ENCODE data around the gene TRPC1. TPM values are rescaled to one million over a fixed set of nuclear protein-coding genes. Genes with fewer than 3 reads are reported as not detected.

The TRPC1 gene
- total and polyA plus RNA-seq, 2 experiments from 2014 or later, result 7.0 to 36.6 TPM

DNA sequence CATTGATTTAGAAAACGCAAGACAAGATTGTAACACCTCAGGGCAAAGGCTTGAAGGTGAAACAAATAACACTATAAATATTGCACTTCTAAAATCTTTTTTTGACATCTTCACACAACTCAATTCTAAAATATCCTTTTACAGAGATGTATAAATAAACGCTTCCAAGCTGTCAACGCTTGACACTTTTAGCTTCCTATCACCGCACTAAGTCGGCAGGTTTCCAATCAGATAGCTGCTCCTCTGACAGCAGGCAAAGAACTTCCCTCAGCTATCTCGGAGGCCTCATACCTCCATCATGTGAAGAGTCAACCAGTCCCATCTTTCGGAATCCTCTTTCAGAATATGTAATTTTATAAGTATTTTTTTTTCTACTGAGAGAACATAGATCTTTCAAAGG lies 94.1 kb downstream of the TRPC1 start (continued):
- TF ChIP-seq ZNF331 (CRISPR knock-in tag; IDR thresholded peaks at IDR 0.05; ENCODE audit: low read depth) (no peak), STAT1 (IDR thresholded peaks at IDR 0.05; ENCODE audit: unreplicated experiment) (no peak)

DNA sequence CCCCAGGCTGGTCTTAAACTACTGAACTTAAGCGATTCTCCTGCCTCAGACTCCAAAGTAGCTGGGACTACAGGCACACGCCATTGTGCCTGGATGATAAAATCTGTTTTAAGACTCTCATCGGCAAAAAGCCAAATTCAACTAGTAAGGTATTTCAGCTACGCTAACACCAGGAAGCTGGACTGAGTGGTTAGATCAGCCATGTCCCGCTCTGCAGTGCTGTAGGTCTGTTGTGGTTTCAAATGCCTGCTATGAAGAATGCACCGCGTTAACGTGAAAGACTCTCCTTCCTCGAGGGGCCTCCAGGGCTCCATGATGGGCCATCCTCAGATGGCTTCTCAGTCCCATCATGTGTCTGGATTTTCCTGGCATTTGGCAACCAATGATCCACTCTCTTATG lies 94.8 kb downstream of the TRPC1 start:
- H3K27me3 ChIP-seq (ENCODE audit: insufficient read depth), result no peaks in the 10 kb centered on the region
- H3K79me2 ChIP-seq (replicated peaks; ENCODE audit: insufficient read depth), result no peaks in the 10 kb centered on the region
- no peaks in the 10 kb centered on the region for H3K4me1 ChIP-seq (ENCODE audit: insufficient read depth)
- H3K9me2 ChIP-seq (ENCODE audit: insufficient read depth), result no peaks in the 10 kb centered on the region
- TF ChIP-seq, protein P1, sequence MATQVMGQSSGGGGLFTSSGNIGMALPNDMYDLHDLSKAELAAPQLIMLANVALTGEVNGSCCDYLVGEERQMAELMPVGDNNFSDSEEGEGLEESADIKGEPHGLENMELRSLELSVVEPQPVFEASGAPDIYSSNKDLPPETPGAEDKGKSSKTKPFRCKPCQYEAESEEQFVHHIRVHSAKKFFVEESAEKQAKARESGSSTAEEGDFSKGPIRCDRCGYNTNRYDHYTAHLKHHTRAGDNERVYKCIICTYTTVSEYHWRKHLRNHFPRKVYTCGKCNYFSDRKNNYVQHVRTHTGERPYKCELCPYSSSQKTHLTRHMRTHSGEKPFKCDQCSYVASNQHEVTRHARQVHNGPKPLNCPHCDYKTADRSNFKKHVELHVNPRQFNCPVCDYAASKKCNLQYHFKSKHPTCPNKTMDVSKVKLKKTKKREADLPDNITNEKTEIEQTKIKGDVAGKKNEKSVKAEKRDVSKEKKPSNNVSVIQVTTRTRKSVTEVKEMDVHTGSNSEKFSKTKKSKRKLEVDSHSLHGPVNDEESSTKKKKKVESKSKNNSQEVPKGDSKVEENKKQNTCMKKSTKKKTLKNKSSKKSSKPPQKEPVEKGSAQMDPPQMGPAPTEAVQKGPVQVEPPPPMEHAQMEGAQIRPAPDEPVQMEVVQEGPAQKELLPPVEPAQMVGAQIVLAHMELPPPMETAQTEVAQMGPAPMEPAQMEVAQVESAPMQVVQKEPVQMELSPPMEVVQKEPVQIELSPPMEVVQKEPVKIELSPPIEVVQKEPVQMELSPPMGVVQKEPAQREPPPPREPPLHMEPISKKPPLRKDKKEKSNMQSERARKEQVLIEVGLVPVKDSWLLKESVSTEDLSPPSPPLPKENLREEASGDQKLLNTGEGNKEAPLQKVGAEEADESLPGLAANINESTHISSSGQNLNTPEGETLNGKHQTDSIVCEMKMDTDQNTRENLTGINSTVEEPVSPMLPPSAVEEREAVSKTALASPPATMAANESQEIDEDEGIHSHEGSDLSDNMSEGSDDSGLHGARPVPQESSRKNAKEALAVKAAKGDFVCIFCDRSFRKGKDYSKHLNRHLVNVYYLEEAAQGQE (IDR thresholded peaks at IDR 0.05; ENCODE audit: unreplicated experiment), result no peak
- TF ChIP-seq, protein P2, sequence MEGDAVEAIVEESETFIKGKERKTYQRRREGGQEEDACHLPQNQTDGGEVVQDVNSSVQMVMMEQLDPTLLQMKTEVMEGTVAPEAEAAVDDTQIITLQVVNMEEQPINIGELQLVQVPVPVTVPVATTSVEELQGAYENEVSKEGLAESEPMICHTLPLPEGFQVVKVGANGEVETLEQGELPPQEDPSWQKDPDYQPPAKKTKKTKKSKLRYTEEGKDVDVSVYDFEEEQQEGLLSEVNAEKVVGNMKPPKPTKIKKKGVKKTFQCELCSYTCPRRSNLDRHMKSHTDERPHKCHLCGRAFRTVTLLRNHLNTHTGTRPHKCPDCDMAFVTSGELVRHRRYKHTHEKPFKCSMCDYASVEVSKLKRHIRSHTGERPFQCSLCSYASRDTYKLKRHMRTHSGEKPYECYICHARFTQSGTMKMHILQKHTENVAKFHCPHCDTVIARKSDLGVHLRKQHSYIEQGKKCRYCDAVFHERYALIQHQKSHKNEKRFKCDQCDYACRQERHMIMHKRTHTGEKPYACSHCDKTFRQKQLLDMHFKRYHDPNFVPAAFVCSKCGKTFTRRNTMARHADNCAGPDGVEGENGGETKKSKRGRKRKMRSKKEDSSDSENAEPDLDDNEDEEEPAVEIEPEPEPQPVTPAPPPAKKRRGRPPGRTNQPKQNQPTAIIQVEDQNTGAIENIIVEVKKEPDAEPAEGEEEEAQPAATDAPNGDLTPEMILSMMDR (conservative IDR thresholded peaks at IDR 0.05; ENCODE audit: low read depth in 2 of 2), result no peak
- TF ChIP-seq STAT1 (IDR thresholded peaks at IDR 0.05; ENCODE audit: unreplicated experiment) (no peak), ZNF331 (CRISPR knock-in tag; IDR thresholded peaks at IDR 0.05; ENCODE audit: low read depth) (no peak), POLR2AphosphoS5 (IDR thresholded peaks at IDR 0.05; ENCODE audit: low read depth) (no peak), ZNF114 (CRISPR knock-in tag; IDR thresholded peaks at IDR 0.05) (no peak), CREB1 (CRISPR knock-in tag; IDR thresholded peaks at IDR 0.05; ENCODE audit: low read depth) (no peak), JUNB (IDR thresholded peaks at IDR 0.05; ENCODE audit: unreplicated experiment) (no peak), NANOG (IDR thresholded peaks at IDR 0.05; ENCODE audit: borderline replicate concordance) (no peak), EZH2phosphoT487 (IDR thresholded peaks at IDR 0.05; ENCODE audit: unreplicated experiment) (no peak), EZH2 (IDR thresholded peaks at IDR 0.05; ENCODE audit: low read depth, unreplicated experiment) (no peak)
- TF ChIP-seq, protein P3, sequence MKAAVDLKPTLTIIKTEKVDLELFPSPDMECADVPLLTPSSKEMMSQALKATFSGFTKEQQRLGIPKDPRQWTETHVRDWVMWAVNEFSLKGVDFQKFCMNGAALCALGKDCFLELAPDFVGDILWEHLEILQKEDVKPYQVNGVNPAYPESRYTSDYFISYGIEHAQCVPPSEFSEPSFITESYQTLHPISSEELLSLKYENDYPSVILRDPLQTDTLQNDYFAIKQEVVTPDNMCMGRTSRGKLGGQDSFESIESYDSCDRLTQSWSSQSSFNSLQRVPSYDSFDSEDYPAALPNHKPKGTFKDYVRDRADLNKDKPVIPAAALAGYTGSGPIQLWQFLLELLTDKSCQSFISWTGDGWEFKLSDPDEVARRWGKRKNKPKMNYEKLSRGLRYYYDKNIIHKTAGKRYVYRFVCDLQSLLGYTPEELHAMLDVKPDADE (IDR thresholded peaks at IDR 0.05), result no peak
- TF ChIP-seq, protein P4, sequence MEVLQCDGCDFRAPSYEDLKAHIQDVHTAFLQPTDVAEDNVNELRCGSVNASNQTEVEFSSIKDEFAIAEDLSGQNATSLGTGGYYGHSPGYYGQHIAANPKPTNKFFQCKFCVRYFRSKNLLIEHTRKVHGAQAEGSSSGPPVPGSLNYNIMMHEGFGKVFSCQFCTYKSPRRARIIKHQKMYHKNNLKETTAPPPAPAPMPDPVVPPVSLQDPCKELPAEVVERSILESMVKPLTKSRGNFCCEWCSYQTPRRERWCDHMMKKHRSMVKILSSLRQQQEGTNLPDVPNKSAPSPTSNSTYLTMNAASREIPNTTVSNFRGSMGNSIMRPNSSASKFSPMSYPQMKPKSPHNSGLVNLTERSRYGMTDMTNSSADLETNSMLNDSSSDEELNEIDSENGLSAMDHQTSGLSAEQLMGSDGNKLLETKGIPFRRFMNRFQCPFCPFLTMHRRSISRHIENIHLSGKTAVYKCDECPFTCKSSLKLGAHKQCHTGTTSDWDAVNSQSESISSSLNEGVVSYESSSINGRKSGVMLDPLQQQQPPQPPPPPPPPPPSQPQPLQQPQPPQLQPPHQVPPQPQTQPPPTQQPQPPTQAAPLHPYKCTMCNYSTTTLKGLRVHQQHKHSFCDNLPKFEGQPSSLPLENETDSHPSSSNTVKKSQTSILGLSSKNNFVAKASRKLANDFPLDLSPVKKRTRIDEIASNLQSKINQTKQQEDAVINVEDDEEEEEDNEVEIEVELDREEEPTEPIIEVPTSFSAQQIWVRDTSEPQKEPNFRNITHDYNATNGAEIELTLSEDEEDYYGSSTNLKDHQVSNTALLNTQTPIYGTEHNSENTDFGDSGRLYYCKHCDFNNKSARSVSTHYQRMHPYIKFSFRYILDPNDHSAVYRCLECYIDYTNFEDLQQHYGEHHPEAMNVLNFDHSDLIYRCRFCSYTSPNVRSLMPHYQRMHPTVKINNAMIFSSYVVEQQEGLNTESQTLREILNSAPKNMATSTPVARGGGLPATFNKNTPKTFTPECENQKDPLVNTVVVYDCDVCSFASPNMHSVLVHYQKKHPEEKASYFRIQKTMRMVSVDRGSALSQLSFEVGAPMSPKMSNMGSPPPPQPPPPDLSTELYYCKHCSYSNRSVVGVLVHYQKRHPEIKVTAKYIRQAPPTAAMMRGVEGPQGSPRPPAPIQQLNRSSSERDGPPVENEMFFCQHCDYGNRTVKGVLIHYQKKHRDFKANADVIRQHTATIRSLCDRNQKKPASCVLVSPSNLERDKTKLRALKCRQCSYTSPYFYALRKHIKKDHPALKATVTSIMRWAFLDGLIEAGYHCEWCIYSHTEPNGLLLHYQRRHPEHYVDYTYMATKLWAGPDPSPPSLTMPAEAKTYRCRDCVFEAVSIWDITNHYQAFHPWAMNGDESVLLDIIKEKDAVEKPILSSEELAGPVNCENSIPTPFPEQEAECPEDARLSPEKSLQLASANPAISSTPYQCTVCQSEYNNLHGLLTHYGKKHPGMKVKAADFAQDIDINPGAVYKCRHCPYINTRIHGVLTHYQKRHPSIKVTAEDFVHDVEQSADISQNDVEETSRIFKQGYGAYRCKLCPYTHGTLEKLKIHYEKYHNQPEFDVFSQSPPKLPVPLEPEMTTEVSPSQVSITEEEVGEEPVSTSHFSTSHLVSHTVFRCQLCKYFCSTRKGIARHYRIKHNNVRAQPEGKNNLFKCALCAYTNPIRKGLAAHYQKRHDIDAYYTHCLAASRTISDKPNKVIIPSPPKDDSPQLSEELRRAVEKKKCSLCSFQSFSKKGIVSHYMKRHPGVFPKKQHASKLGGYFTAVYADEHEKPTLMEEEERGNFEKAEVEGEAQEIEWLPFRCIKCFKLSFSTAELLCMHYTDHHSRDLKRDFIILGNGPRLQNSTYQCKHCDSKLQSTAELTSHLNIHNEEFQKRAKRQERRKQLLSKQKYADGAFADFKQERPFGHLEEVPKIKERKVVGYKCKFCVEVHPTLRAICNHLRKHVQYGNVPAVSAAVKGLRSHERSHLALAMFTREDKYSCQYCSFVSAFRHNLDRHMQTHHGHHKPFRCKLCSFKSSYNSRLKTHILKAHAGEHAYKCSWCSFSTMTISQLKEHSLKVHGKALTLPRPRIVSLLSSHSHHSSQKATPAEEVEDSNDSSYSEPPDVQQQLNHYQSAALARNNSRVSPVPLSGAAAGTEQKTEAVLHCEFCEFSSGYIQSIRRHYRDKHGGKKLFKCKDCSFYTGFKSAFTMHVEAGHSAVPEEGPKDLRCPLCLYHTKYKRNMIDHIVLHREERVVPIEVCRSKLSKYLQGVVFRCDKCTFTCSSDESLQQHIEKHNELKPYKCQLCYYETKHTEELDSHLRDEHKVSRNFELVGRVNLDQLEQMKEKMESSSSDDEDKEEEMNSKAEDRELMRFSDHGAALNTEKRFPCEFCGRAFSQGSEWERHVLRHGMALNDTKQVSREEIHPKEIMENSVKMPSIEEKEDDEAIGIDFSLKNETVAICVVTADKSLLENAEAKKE (CRISPR knock-in tag; IDR thresholded peaks at IDR 0.05), result no peak
- no peaks in the 10 kb centered on the region for H3K27me3 Mint-ChIP-seq (ENCODE audit: insufficient read depth, low read depth, poor library complexity)
- no peaks in the 10 kb centered on the region; the same call in 2 of the 3 replicates for H3K9me3 Mint-ChIP-seq
- no peak overlapping the region for H2AFZ ChIP-seq
- no peak overlapping the region for H3K4me3 ChIP-seq
- DNase-seq (ENCODE audit: low spot score) (no peak), ATAC-seq (no peak)
- H3K27ac ChIP-seq (ENCODE audit: low read depth), result no peak overlapping the region
- H3K36me3 ChIP-seq (ENCODE audit: insufficient read depth), result no peaks in the 10 kb centered on the region
- no peaks in the 10 kb centered on the region for H3F3A ChIP-seq (replicated peaks; ENCODE audit: low read depth)
- H4K20me1 ChIP-seq (replicated peaks; ENCODE audit: insufficient read depth), result no peaks in the 10 kb centered on the region
- no peak overlapping the region for H3K4me3 Mint-ChIP-seq
- no peaks in the 10 kb centered on the region for H3K4me1 Mint-ChIP-seq
- H3K27ac Mint-ChIP-seq, result no peak overlapping the region
- H3K36me3 Mint-ChIP-seq (ENCODE audit: low read depth), result peaks cover 7% of the 10 kb centered on the region
- H3K4me2 ChIP-seq, result no peak overlapping the region
